Limb (tissue), 2 donors: Measurements from ENCODE around the gene HABP2.

Experiments
- DNase-seq, 2 donors: peaks; one replicate each; pipeline ENCODE4 v3.0.0-alpha.2; 2016; ENCODE audit errors: extremely low spot score in 2 of 2

HABP2 gene

GRCh38 chr10:113628607-113629153 lies 75.8 kb downstream of the HABP2 start:
- no peak for DNase-seq

GRCh38 chr10:113630929-113631533 lies 78.2 kb downstream of the HABP2 start:
- no peak for DNase-seq

GRCh38 chr10:113631684-113632367 lies 79.0 kb downstream of the HABP2 start:
- no peak for DNase-seq
